C4-2B (cell line): ENCODE data around the gene LRMDA.

Source experiments
- ZFX ChIP-seq: fragments of 450-650 bp; IDR thresholded peaks from 2 replicates; pipeline ENCODE4 v1.6.1; 2017
- TF ChIP-seq, protein P1 (sequence below): fragments of 450-650 bp; conservative IDR thresholded peaks from 2 replicates; pipeline ENCODE4 v1.5.1; 2017; ENCODE audit warnings: mild to moderate bottlenecking

DNA sequence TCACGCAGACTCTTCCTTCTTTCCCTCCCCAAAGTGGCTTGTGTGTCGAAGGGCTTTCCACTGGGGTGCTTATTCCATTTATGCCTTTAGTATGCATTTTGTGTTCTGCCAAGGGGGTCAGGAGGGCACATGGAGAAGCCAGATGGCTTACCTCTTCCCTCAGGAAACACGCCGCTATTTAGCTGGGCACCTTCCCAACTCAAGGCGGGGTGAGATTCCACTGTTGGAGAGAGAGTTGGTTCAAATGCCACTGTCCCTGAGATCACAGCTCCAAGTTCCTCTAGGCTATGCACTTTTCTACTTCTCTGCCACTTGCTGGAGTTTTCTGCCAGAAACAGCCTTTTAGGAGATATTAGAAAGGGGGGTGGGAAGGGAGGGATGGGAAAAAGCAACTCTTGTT lies 1091.8 kb downstream of the LRMDA start:
- TF ChIP-seq, protein P1, sequence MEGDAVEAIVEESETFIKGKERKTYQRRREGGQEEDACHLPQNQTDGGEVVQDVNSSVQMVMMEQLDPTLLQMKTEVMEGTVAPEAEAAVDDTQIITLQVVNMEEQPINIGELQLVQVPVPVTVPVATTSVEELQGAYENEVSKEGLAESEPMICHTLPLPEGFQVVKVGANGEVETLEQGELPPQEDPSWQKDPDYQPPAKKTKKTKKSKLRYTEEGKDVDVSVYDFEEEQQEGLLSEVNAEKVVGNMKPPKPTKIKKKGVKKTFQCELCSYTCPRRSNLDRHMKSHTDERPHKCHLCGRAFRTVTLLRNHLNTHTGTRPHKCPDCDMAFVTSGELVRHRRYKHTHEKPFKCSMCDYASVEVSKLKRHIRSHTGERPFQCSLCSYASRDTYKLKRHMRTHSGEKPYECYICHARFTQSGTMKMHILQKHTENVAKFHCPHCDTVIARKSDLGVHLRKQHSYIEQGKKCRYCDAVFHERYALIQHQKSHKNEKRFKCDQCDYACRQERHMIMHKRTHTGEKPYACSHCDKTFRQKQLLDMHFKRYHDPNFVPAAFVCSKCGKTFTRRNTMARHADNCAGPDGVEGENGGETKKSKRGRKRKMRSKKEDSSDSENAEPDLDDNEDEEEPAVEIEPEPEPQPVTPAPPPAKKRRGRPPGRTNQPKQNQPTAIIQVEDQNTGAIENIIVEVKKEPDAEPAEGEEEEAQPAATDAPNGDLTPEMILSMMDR, result no peak
- no peak for TF ChIP-seq ZFX
